Activated naive CD4-positive, alpha-beta T cell treated with anti-CD3 and anti-CD28 coated beads, Interleukin-2, amount 10 ng/mL, durations not matched to agents 5 hours and 36 hours (primary cell): ENCODE results near the gene NME9. TPM values are rescaled to one million over a fixed set of nuclear protein-coding genes. Genes with fewer than 3 reads are reported as not detected.

Source experiments
- total RNA-seq, 2 experiments: library from RNA; stranded (reverse); gene quantifications; one replicate each; pipeline ENCODE4 v1.2.3, GENCODE V29; 2021

Gene NME9, protein sequence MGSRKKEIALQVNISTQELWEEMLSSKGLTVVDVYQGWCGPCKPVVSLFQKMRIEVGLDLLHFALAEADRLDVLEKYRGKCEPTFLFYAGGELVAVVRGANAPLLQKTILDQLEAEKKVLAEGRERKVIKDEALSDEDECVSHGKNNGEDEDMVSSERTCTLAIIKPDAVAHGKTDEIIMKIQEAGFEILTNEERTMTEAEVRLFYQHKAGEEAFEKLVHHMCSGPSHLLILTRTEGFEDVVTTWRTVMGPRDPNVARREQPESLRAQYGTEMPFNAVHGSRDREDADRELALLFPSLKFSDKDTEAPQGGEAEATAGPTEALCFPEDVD
- total RNA-seq, result under 1 TPM; 0.30 to 0.43 TPM

DNA sequence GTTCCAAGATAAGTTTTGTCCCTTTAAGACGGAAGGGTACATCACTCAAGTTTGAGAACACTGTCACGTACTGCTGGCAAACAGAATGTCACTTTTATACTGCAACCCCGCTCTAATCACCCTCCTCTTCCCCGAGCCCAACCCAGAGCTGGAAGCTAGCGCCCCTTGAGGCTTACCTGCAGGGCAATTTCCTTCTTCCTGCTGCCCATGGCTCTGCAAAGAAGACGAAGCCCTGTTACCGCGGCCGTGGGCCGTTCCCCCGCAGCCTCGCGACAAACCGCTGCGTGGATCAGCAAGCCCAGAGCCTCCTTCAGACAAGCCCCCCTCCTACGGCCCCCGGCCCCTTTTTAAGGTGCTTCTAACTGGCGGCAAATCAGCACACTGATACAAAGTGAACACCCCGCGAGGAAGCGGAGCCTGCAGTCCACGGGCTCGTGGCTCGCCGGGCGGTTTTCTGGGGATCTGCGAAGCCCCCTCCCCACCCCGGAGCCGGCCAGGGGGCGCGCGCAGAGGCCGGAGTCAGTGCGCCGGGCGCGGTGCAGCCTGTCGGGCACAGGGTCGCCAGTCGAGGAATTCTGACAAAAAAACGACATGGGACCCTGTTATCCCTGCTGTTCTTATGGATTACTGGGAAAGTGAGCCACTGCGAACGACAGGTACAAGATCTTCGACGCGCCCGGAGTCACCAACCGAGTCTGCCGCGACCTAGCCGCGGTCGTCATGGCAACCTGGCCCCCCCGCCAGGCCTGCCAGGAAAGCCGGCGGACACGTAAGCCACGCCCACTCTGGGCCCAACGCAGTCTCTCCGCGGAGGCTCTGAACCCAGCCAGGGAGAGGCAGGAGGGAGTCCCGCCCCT is at the start of gene NME9:
TSS of gene NME9 (minus strand) at position 725 of the 857 bp plus-strand sequence. CDS start at position 209, 516 bp downstream.

DNA sequence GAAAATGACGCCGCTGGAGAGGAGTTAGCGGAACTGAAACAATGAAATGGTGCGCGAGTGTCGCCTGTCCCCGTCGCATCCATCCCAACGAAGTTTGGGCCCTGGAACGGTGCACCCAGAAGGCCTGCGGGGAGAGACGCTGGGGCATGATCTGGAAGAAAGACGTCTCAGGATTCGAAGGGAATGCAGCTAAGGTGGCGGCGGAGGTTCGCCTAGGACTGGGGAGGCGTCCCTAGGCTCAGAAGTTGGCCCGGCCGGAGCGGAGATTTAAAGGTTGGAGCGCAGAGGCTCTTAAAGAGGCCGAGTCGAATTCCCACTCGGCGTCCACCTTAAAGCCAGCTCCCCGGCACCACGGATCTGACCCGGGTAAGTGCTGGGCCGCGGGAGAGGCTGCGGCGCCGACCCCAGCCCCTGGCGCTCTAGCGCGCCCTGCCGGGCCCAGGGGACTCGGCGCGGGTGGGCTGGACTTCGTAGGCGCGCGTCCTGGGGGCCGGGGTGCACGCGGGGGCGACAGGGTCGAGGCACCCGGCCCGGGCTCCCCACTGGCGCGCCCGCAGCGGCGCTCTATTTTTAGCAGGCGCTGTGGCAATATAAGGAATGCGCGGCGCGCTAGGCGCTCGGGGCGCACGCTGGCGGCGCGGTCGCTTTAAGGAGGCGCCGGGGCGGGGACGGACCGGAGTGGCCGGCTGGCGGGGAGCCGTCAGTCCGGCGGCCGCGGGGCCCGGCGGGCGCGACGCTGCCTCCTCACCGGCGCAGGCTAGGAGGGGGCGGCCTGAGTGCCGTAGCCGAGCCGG is 18.5 kb upstream of the NME9 start, which contains the start of gene MRAS:
TSS of gene MRAS (plus strand) at position 620 of the 794 bp plus-strand sequence. CDS start 24,305 bp downstream, outside the sequence.

Other genes with a start within 250 kb of the NME9 start
- gene DZIP1L, start 214.2 kb downstream of the NME9 start, total RNA-seq, result under 1 TPM; 0.30 to 0.43 TPM
- not detected for gene A4GNT, start 197.5 kb downstream of the NME9 start, total RNA-seq
- 10 to 100 TPM; 19.7 to 19.9 TPM for gene DBR1, start 154.9 kb downstream of the NME9 start, total RNA-seq
- gene ARMC8, start 142.6 kb downstream of the NME9 start, total RNA-seq, result 10 to 100 TPM; 42.1 to 46.2 TPM
- gene MRAS, start 18.7 kb upstream of the NME9 start, total RNA-seq, result not detected
- gene ESYT3, start 104.8 kb upstream of the NME9 start, total RNA-seq, result under 1 TPM; 0.22 to 0.53 TPM